Superior temporal gyrus (tissue), 1 donor: ENCODE results near the gene RNF213.
"Not testable (repeated sequence)": the region's sequence is repeated elsewhere in the genome, so short reads cannot be mapped to it uniquely, and the experiment has no call there.

Experiments
- DNase-seq: peaks from one replicate; pipeline ENCODE4 v3.0.0-alpha.2; 2016; ENCODE audit errors: extremely low spot score

Gene RNF213

GRCh38 chr17:80294653-80295052, 34.0 kb downstream of the RNF213 start:
- DNase-seq = no peak

- DNase-seq = no peak
Measured at GRCh38 chr17:80295146-80295545, 34.5 kb downstream of the RNF213 start.

GRCh38 chr17:80295559-80295958, 34.9 kb downstream of the RNF213 start:
- no peak for DNase-seq

GRCh38 chr17:80296221-80296620, 35.6 kb downstream of the RNF213 start:
- DNase-seq = no peak

- no peak for DNase-seq
Measured at GRCh38 chr17:80297996-80298560, 37.4 kb downstream of the RNF213 start.

GRCh38 chr17:80299350-80300100, 38.9 kb downstream of the RNF213 start:
- not testable (repeated sequence) for DNase-seq

GRCh38 chr17:80300756-80301155, 40.1 kb downstream of the RNF213 start:
- DNase-seq = not testable (repeated sequence)

GRCh38 chr17:80303824-80304223, 43.2 kb downstream of the RNF213 start:
- DNase-seq = no peak

- DNase-seq = no peak
Measured at GRCh38 chr17:80307994-80308691, 47.5 kb downstream of the RNF213 start.

- no peak for DNase-seq
Measured at GRCh38 chr17:80308692-80309517, 48.3 kb downstream of the RNF213 start.

- no peak for DNase-seq
Measured at GRCh38 chr17:80311216-80311827, 50.7 kb downstream of the RNF213 start.

GRCh38 chr17:80312621-80313135, 52.0 kb downstream of the RNF213 start:
- DNase-seq = no peak

- DNase-seq = no peak
Measured at GRCh38 chr17:80313160-80313829, 52.6 kb downstream of the RNF213 start.

GRCh38 chr17:80313946-80314345, 53.3 kb downstream of the RNF213 start:
- DNase-seq = not testable (repeated sequence)

- no peak for DNase-seq
Measured at GRCh38 chr17:80315517-80316182, 55.0 kb downstream of the RNF213 start.

- DNase-seq = no peak
Measured at GRCh38 chr17:80316431-80316830, 55.8 kb downstream of the RNF213 start.

GRCh38 chr17:80316927-80317705, 56.5 kb downstream of the RNF213 start:
- no peak for DNase-seq

GRCh38 chr17:80317706-80317980, 57.0 kb downstream of the RNF213 start:
- DNase-seq = no peak

GRCh38 chr17:80318166-80318565, 57.5 kb downstream of the RNF213 start:
- DNase-seq = no peak
